HG02642 (cell line): ENCODE measurements around the gene CIPC.

ENCODE experiments used
- ATAC-seq: cut with Tn5 transposase; IDR thresholded peaks from one replicate; pipeline ENCODE4 v1.9.1; 2021; ENCODE audit warnings: mild to moderate bottlenecking; ENCODE audit not compliant: unreplicated experiment, poor library complexity

The CIPC gene

DNA sequence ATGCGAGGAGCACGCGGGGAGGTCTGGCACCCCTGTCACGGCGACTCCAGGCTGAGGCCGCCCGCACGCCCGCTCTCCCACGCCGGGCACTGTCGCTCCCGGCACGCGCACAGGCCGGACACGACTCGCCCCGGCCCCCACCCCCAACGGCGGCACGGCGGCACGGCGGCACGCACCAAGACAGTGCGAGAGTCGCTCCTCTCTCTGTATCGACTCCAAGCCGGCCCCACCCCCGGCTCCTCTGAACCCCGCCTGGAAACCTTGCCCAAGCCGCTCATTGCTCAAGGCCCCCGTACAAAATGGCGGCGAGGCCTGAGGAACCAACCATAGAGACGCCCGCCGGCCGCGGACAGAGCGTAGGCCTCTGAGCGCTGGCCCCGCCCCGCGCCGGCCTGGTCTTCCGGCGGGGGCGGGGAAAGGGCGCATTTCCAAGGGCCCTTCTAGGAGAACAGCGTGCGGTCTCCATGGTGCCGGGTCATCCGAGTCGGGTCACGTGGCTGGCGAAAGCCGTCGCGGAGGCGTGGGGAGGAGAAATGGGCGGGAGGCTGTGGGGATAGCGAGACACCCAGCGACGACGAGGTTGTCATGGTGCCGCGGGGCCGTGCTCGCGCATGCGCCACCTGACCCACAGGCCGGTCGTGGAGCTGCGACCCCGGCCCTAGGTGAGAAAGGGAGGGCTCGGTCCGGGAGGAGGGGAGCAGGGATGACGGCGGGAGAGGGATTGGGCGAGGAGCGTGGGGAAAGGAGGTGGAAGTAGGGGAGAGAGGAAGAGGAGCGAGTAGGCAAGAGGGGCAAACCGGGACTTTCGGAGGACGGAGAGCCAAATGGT, at the start of gene CIPC:
CIPC (plus strand) TSS at position 559 of the 829 bp plus-strand sequence. CDS start 7,451 bp downstream, outside the sequence.
- ATAC-seq: peak; percentile 89

DNA sequence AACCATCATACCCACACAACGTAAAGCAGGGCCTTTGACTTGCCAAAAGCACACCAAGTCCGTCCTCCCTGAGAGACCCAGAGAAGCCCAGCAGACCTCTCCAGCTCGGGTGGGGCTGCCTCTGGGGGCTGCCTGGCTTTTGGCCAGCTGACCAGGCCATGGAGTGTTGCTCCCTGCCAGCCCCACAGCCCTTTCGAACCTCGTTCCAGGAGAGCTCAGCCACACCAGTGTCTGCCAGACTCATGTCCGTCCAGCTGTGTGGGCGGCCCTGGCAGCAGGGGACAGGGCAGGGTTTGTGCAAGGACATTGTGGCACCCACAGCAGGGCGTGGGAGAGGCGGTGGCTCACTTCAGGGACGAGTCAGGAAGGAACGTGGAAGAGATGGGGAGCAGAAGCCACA, 46.9 kb upstream of the CIPC start:
- no peak for ATAC-seq

DNA sequence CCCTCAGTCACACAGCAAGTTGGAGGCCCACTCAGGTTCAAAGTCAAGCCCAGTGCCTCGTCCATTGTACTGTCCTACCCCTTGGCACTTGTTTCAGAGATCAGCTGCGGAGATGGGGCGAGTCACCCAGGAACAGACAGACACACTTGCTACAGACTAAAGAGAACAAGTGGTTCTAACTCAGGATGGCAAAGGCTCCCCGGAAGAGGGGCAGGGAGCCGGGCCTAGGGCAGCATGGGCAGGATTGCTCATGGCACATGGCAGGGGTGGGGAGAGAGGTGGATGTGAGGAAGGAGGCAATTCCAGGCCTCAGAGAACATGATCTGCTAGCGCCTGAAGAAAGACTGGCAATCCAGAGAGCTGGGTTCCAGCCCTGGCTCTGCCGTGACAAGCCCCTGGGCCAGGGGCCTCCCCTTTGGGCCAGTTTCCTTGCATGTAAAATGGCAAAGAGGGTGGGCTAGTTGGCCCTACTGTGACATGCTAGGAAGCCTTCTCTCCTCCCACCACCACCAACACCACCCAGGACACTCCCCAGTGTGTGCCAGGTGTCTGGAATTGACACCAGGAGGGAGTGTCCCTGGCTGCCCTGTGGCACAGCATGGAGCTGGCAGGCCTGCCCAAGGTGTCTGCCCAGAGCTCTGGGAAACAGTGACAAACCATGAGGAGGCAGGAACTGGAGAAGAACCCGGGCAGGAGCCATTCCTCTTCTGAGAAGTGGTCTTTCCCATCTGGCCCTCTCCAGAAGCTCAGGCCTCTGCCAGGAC, 45.6 kb upstream of the CIPC start:
- no peak for ATAC-seq

GRCh38 chr14:77053046-77053841, 44.8 kb upstream of the CIPC start:
- peak; percentile 67 for ATAC-seq

DNA sequence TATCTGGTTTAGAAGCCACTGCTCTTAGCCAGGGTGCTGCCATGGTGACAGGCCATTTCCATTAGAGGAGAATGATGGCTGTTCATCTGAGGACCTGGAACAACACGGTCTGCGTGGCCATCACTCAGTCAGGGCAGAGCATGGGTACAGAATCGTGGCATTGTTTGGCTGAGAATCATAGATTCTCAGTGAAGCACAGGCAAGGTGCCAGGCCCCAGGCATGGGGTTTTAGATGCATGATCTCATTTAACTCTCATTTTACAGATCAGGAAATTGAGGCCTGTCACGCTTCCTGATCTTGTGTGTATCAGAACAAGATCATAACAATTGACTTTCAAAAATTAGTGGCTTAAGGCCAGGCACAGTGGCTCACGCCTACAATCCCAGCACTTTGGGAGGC, 42.8 kb upstream of the CIPC start:
- no peak for ATAC-seq

- no peak for ATAC-seq
Observed at GRCh38 chr14:77055981-77056380, 42.1 kb upstream of the CIPC start.

DNA sequence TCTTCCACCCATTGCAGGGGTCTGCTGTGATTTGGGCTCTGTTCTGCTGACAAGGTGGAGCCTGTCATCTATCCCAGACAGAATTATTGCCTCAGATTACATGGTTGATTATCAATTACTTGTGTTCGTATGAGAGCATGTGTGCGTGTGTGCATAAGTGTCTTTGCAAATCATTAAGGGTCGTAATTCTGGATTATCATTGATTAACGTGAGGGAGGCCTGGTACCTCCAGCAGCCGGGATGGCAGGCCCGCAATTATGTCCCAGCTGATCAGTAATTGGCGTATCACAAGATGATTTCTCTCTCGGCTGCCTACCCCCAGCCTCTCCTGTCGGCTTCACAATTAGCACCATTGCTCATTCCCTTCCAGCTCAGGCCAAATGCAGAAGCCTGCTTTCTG, 39.9 kb upstream of the CIPC start:
- no peak for ATAC-seq

DNA sequence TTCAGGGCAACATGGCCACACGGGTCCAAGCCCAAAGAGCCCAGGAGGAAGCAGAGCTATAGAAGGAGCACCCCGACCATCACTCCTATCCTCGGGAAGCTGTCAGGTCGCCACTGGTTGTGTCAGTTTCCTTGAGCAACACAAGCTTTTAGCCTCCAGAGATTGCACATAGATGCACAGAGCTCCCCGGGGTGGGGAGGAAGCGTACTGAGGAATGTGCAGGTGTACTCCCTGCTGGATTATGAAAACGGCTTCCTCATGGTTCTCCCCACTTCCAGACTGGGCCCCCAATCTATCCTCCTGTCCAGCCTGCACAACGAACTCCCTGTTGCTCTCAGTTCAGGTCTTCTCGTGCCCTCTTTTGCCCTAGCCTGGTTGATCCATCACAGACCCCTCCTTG, 39.3 kb upstream of the CIPC start:
- ATAC-seq: no peak

- ATAC-seq: no peak
Observed at GRCh38 chr14:77059276-77059915, 38.7 kb upstream of the CIPC start.

- no peak for ATAC-seq
Observed at GRCh38 chr14:77061630-77062257, 36.3 kb upstream of the CIPC start.

DNA sequence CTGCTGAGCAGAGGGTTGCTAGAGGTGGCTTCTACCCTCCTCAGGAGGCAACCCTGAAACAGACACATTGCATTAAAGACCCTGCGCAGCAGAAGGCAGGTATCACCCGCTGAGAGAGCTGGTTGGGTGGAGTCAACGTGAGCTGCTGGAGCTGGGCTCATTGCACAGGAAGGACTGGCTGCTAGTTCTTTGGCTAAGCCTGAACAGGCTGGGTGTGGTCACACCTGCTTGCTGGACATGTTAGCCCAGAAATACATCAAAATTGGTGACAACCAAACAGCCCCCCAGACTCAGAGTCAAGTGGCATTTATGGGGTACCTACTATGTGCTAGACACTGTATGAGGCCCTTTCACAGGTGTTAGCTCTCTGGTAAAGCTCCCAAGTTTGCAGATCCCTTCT, 35.8 kb upstream of the CIPC start:
- ATAC-seq: no peak

- ATAC-seq: no peak
Observed at GRCh38 chr14:77063571-77064171, 34.4 kb upstream of the CIPC start.

- no peak for ATAC-seq
Observed at GRCh38 chr14:77064521-77065178, 33.4 kb upstream of the CIPC start.

GRCh38 chr14:77065851-77066577, 32.0 kb upstream of the CIPC start:
- ATAC-seq: no peak

DNA sequence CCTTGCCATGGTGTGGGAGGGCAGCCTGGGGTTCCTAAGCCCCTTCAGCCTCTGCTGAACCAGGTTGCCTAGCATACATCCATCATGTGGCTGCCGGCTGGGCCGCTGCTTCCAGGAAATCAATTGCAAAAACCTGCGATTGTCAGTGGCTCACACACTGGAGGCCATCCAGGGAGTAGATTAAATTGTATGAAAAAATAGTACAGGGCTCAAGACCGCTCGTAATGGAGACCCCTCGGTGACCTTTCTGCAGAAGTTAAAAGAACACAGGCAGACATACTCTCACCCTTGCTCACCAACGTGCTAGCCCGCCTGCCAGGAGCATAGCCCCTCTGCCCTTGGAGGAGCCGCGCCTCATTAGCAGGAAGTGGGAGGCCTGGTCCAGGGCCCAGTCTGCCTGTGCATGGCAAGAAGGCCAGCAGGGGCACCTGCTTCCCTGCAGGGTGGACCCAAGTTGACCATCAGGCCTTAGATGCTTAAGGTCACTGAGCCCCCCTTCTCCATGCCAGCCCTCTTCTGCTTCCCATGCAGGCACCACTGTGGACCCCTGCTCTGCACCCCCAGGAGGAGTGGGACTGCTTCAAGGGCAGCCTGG, 31.4 kb upstream of the CIPC start:
- no peak for ATAC-seq

DNA sequence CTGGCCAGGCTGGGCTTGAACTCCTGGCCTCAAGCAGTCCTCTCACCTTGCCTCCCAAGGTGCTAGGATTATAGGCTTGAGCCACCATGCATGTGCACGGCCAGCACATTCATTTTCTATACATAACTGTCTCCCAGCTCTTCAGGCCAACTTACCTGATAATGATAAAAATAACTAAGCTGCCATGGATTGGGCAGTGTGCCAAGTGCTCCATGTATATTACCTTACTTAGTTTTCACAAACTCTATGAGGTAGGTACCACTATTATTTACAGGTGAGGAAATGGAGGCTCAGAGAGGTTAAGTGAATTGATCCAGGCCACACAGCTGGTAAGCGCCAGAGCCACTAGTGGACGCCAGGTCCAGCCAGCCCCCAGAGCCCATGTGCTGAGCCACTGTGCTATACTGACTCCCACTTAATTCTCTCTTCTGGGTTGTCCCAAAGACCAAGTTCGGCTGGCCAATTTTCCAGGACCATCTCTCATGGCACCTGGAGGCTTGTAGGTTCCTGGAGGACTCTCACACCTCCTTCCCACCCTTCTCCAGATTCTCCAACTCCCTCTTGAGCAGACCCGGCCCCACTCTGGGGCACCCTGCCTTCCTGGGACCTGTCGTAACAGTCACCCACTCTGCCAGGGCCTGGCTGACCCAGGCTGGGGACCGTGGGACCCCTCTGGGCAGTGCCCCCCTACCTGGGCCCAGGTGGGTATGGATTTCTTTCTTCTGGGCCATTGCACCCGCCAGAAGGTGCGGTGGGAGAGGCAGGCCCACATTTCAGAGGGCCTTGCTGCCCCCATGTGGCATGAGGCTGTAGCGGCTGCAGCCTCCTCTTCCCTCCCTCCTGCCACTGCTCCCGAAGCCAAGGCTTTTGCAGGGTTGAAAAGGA, 30.2 kb upstream of the CIPC start:
- ATAC-seq: no peak
